GM12891 (cell line): ENCODE measurements around the gene ZFP36.

Experiments used
- POLR2A ChIP-seq: IDR thresholded peaks from 2 replicates; pipeline ENCODE4 v1.6.1; 2011; ENCODE audit warnings: low read depth, low read length, control low read depth
- POLR2AphosphoS5 ChIP-seq: IDR thresholded peaks from 2 replicates; pipeline ENCODE4 v1.6.1; 2011; ENCODE audit warnings: low read depth, low read length, control low read depth

DNA sequence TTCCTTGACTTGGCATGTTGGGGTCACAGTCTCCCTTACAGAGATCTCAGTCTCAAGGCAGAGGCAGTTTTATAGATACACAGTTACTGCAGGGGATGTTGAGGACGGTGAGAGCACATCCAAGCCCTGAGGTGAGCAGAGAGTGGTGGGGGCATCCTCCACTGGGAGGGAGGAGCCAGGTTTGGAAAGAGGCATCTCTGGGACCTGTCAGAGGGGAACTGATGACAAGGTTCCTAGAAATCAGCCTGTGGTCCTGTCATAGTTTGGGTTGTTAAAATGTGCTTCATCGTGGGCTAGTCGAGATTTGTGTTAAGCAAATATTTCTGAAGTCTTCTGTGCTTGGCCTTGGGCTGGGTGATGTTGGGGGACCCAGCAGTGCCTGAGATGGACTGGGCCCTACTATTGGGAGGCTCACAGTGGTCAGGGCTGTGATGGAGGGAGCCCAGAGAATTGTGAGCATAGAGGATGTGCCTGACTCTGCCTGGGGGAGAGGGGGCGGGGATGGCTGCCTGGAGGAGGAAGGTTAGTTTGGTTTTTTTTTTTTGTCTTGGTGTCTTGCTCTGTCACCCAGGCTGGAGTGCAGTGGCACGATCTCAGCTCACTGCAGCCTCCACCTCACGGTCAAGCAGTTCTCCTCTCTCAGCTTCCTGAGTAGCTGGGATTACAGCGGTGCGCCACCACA lies 42.6 kb downstream of the ZFP36 start:
- TF ChIP-seq POLR2AphosphoS5: no peak
- TF ChIP-seq POLR2A: no peak
